Heart right ventricle (tissue), 16 donors: ENCODE results near the gene DLGAP1. TPM values are rescaled to one million over a fixed set of nuclear protein-coding genes. Genes with fewer than 3 reads are reported as not detected.

Experiments used
- ATAC-seq, 8 donors: fragments of 200-7000 bp; cut with Tn5 transposase; one replicate each; pipeline ENCODE4 v1.9.1; 2020; ENCODE audit warnings: mild to moderate bottlenecking in 8 of 8, moderate library complexity in 8 of 8, moderate number of reproducible peaks in 1 of 8
- DNase-seq, 2 donors: peaks; one replicate each; pipeline ENCODE4 v3.0.0-alpha.2; 2020
- H3K27ac ChIP-seq, 10 donors: fragments of 200-600 bp; sonication (generic) in 2 of 10; one replicate each; pipeline versions ENCODE4 v1.5.0 to v1.8.0; 2020 to 2022; ENCODE audit warnings: mild to moderate bottlenecking in 3 of 10
- H3K27me3 ChIP-seq, 7 donors: fragments of 200-600 bp; one replicate each; pipeline ENCODE4 v1.8.0; 2021 to 2022; ENCODE audit warnings: mild to moderate bottlenecking in 2 of 7
- H3K36me3 ChIP-seq, 9 donors: fragments of 200-600 bp; sonication (generic) in 1 of 9; one replicate each; pipeline versions ENCODE4 v1.5.0 to v1.8.0; 2020 to 2022; ENCODE audit warnings: mild to moderate bottlenecking in 2 of 9
- H3K4me1 ChIP-seq, 9 donors: fragments of 200-600 bp; sonication (generic) in 1 of 9; one replicate each; pipeline versions ENCODE4 v1.5.0 to v1.8.0; 2020 to 2022; ENCODE audit warnings: mild to moderate bottlenecking in 4 of 9
- H3K4me3 ChIP-seq, 10 donors: fragments of 200-600 bp; sonication (generic) in 2 of 10; one replicate each; pipeline versions ENCODE4 v1.5.0 to v1.8.0; 2020 to 2022; ENCODE audit warnings: mild to moderate bottlenecking in 7 of 10, moderate library complexity in 2 of 10
- H3K9me3 ChIP-seq, 11 donors: fragments of 200-600 bp in 10 of 11; sonication (generic) in 2 of 11; one replicate each; pipeline versions ENCODE4 v1.5.0 to v1.8.0; 2013 to 2022; ENCODE audit warnings: mild to moderate bottlenecking in 2 of 11, control low read depth in 1 of 11, moderate library complexity in 1 of 11
- CTCF ChIP-seq, 9 donors: fragments of 200-600 bp; sonication (generic) in 2 of 9; IDR thresholded peaks; one replicate each; pipeline versions ENCODE4 v1.5.0 to v1.8.0; 2021 to 2022; ENCODE audit warnings: antibody characterized with exemption in 9 of 9, mild to moderate bottlenecking in 5 of 9, moderate library complexity in 1 of 9
- WGBS, 2 donors: extraction: QIAGEN DNeasy Blood & Tissue Kit; methylation state at CpG; one replicate each; pipeline ENCODE4 v1.1.7; 2013; ENCODE audit warnings: inconsistent platforms in 1 of 2; 5-methylcytosine and 5-hydroxymethylcytosine counted together
- intact Hi-C, 10 donors: fragments of 100-400 bp; cut with DNase I; formaldehyde crosslinking; loops; one replicate each; pipeline versions ENCODE4 v1.11.1 to v1.14.2; 2022
- polyA plus RNA-seq, 2 donors: library from polyadenylated mRNA; stranded (reverse); fragments of 200-250 nt; gene quantifications; one replicate each; pipeline ENCODE4 v1.2.3, GENCODE V29; 2013
- total RNA-seq, 10 donors: library from RNA; stranded (reverse); fragmentation: NEBNext Ultra II Directional in 3 of 10; extraction: Animal tissue kit (Norgen Biotek cat#: 25700) in 3 of 10; gene quantifications; one replicate each; pipeline versions ENCODE4 v1.2.1 to v1.2.4, GENCODE V29; 2021 to 2023
- donor health status: Arrhythmogenic right ventricular cardiomyopathy.
- donor health status: ischemic (EF 13 %, LVEDD 7.1; RV severe dilation, severe dysfunction).
- donor health status: healthy with polysubstance abuse.
- donor health status: DM: no; HTN: yes; CAD: no.
- donor health status: DM: no; HTN: no; CAD: no.
- donor health status: ischemic (EF 25% LVEDD 6.9; RV normal size, moderate dysfunction).
- donor health status: ischemic (EF 25% LVEDD 5.7; RV mildly dilated, moderate dysfunction).
- donor health status: healthy.
- donor health status: DM: yes; HTN: yes; CAD: no.
- donor health status: Ischemic cardiomyopathy.
- donor health status: ischemic (EF 35%, LVEDD 5.7; RV mildly dilated, moderate dysfunction).
- donor health status: nonischemic (EF 11% LVEDD 7.7; RV severe dilation, severe dysfunction).
- donor health status: DM: yes; HTN: yes; CAD: no.
- donor health status: PGD.
- donor health status: ischemic (EF 29% LVEDD 5.4; RV normal size, mild dysfunction).
- donor health status: nonischemic (EF 23%, LVEDD 6.1; RV moderate dilation, normal function).

The DLGAP1 gene
- total and polyA plus RNA-seq, 12 donors: 0.07 to 7.2 (median 1.0) TPM; not detected in 2

DNA sequence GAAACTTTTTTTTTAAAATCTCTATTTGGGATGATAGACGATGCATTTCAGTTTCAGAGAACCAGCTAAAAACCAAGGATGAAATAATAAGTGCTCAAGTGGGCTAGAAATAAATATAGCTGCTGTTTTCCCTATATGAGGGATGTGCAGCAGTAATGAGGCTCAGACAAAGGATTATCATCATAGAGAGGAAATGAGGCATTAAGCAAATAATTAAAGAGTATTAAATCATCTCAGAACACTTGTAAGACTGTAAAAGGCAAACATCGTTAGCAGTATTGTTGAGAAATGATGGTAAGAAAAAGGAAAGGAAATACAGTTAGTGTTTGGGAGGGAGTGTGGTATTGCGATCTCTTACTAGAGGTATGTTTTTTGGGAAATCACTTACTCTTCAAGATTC, 771.6 kb downstream of the DLGAP1 start:
- no peak for ATAC-seq
- DNase-seq: no peak
- Histone ChIP-seq H3K36me3 (no peaks in the 10 kb centered on the region), H3K4me3 (no peak overlapping the region), H3K27me3 (no peaks in the 10 kb centered on the region), H3K9me3 (peaks cover 0 to 13% (median 0%) of the 10 kb centered on the region in 11 donors), H3K27ac (no peak overlapping the region), H3K4me1 (no peaks in the 10 kb centered on the region)
- TF ChIP-seq CTCF (IDR thresholded peaks at IDR 0.05): no peak
- WGBS, 2 donors: 70 to 76% methylated on average over 3 of the region's 3 CpGs
- intact Hi-C loops: no loop called here

DNA sequence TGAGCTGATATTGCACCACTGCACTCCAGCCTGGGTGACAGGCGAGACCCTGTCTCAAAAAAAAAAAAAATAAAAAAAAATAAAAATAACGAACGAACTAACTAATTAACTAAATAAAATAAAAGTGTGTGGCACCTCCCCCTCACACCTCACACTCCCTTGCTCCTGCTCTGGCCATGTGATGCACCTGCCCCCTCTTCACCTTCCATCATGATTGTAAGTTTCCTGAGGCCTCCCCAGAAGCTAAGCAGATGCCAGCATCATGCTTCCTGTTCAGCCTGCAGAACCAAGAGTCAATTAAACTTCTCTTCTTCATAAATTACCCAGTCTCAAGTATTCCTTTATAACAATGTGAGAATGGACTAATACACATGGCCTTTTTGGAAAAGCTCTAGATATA, 773.0 kb downstream of the DLGAP1 start:
- Histone ChIP-seq H3K4me3 (no peak overlapping the region), H3K36me3 (no peaks in the 10 kb centered on the region), H3K27me3 (no peaks in the 10 kb centered on the region), H3K9me3 (peaks cover 0 to 13% (median 0%) of the 10 kb centered on the region in 11 donors), H3K27ac (no peak overlapping the region), H3K4me1 (no peaks in the 10 kb centered on the region)
- DNase-seq (no peak), ATAC-seq (no peak)
- WGBS, 2 donors: 97 to 99% methylated on average over 3 of the region's 3 CpGs
- intact Hi-C loops: no loop called here
- TF ChIP-seq CTCF (IDR thresholded peaks at IDR 0.05): no peak

DNA sequence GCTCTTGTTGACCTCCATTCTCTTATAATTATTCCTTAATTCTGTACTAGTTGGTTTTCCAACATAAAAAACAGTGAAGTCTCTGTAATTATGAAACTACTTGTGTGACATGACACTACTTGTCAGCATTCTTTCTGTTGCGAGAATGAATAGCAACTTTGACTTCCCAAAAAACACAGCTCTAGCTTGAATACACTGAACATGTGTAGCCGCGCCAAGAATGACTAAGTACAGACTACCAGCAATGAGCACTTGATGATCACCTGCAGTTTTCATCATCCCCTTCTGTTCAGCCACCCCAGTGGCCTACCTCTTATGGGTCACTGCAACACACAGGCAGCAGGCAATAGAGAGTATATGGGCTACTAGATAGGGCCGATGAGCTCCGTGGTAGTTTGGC, 775.9 kb downstream of the DLGAP1 start:
- no peak for ATAC-seq
- TF ChIP-seq CTCF (IDR thresholded peaks at IDR 0.05): no peak
- WGBS, 2 donors: 91 to 93% methylated on average over 5 of the region's 5 CpGs
- no peaks in the 10 kb centered on the region for H3K36me3 ChIP-seq
- H3K4me1 ChIP-seq: no peaks in the 10 kb centered on the region
- H3K27me3 ChIP-seq: no peaks in the 10 kb centered on the region
- intact Hi-C loops: no loop called here
- no peak overlapping the region for H3K4me3 ChIP-seq
- DNase-seq: no peak
- H3K9me3 ChIP-seq: peaks cover 0 to 7% (median 0%) of the 10 kb centered on the region in 11 donors
- H3K27ac ChIP-seq: no peak overlapping the region

DNA sequence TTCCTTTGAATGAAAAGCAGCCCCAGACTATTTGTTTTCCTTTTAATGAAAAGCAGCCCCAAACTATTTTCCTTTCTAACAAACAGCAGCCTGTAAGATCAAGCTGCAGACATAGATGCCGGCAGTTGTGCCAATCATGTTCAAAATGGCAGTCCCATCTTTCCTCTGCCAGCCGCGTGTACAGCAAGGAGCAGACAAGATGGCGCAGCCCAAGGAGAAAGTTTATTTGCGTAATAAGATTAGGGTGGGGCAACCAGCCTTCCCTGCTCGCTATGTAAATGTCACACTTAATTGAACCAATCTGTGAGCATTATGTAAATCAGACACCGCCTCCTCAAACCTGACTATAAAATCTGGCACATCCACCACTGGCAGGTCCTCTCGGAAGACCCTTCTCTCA, 779.1 kb downstream of the DLGAP1 start:
- no peak overlapping the region for H3K27ac ChIP-seq
- H3K4me1 ChIP-seq: no peaks in the 10 kb centered on the region
- H3K36me3 ChIP-seq: no peaks in the 10 kb centered on the region
- 96 to 99% methylated on average over 8 of the region's 8 CpGs for WGBS, 2 donors
- DNase-seq (no peak), ATAC-seq (no peak)
- H3K27me3 ChIP-seq: no peaks in the 10 kb centered on the region
- TF ChIP-seq CTCF (IDR thresholded peaks at IDR 0.05): no peak
- no peaks in the 10 kb centered on the region for H3K9me3 ChIP-seq
- intact Hi-C loops: no loop called here
- H3K4me3 ChIP-seq: no peak overlapping the region

- no peak for DNase-seq
- Histone ChIP-seq H3K36me3 (no peaks in the 10 kb centered on the region), H3K27ac (no peak overlapping the region), H3K4me3 (no peak overlapping the region), H3K4me1 (no peaks in the 10 kb centered on the region), H3K27me3 (no peaks in the 10 kb centered on the region), H3K9me3 (no peaks in the 10 kb centered on the region)
- TF ChIP-seq CTCF (IDR thresholded peaks at IDR 0.05): no peak
- intact Hi-C loops: no loop called here
- no peak for ATAC-seq
- 93 to 94% methylated on average over 3 of the region's 3 CpGs for WGBS, 2 donors
Observed at GRCh38 chr18:3675446-3675845, 779.7 kb downstream of the DLGAP1 start.
